ENCODE results near the gene ARHGAP42. TPM values are rescaled to one million over a fixed set of nuclear protein-coding genes. Genes with fewer than 3 reads are reported as not detected.

Gene ARHGAP42
- total and polyA plus RNA-seq, 4 donors = 3.8 to 17.2 (median 12.0) TPM

DNA sequence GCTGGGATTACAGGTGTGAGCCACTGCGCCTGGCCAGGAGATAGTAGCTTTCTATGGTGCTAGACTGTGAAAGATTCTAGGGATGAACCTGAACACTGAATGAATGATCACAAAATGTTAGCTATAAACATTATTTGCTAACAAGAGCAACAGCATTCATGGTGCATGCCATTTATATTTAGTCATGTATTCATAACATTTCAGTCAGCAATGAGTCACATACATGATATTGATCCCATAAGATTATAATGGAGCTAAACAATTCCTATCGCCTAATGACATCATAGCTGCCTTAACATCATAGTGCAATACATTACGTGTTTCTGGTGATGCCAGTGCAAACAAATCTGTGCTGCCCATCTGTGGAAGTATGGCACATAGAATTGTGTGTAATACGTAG is 164.1 kb downstream of the ARHGAP42 start (continued):
- TF ChIP-seq, protein P1, sequence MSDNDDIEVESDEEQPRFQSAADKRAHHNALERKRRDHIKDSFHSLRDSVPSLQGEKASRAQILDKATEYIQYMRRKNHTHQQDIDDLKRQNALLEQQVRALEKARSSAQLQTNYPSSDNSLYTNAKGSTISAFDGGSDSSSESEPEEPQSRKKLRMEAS (IDR thresholded peaks at IDR 0.05) = no peak
- TF ChIP-seq YY1 (IDR thresholded peaks at IDR 0.05) = no peak
- TF ChIP-seq SP1 (IDR thresholded peaks at IDR 0.05) = no peak
- no peak for TF ChIP-seq FOXA2 (IDR thresholded peaks at IDR 0.05)
- TF ChIP-seq EGR1 (IDR thresholded peaks at IDR 0.05; ENCODE audit: low read depth in 2 of 2) = no peak
- TF ChIP-seq, protein P2, sequence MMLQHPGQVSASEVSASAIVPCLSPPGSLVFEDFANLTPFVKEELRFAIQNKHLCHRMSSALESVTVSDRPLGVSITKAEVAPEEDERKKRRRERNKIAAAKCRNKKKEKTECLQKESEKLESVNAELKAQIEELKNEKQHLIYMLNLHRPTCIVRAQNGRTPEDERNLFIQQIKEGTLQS (IDR thresholded peaks at IDR 0.05) = no peak
- no peak for TF ChIP-seq GABPA (IDR thresholded peaks at IDR 0.05 in 1 of 2, conservative IDR thresholded peaks at IDR 0.05 in 1 of 2)
- TF ChIP-seq RXRA (IDR thresholded peaks at IDR 0.05) = no peak

- H3K27ac ChIP-seq (ENCODE audit: low read depth in 1 of 2, low read length in 2 of 2) = peak overlapping the region; percentile 28 to 75
- no peak overlapping the region for H3K9ac ChIP-seq (ENCODE audit: low read depth in 1 of 2, low read length in 2 of 2)
- H3K9me3 ChIP-seq (ENCODE audit: control insufficient read depth in 4 of 4, low read length in 3 of 4) = no peaks in the 10 kb centered on the region
- no peaks in the 10 kb centered on the region for H3K27me3 ChIP-seq (ENCODE audit: control insufficient read depth in 4 of 4, insufficient read depth in 4 of 4, low read length in 3 of 4)
- no peak for DNase-seq (ENCODE audit: low spot score)
- 20% methylated on average over 5 of the region's 5 CpGs for WGBS
- H3K4me1 ChIP-seq (ENCODE audit: control insufficient read depth in 4 of 4, insufficient read depth in 4 of 4, low read length in 3 of 4) = peaks cover 2 to 41% (median 26%) of the 10 kb centered on the region in 4 donors
- TF ChIP-seq, protein P1 (IDR thresholded peaks at IDR 0.05) = peak; percentile 67
- TF ChIP-seq EGR1 (IDR thresholded peaks at IDR 0.05; ENCODE audit: low read depth in 2 of 2) (no peak), JUND (IDR thresholded peaks at IDR 0.05) (peak in 1 of 2 donors; percentile 53), RXRA (IDR thresholded peaks at IDR 0.05) (peak in 1 of 2 donors; percentile 77), HNF4A (conservative IDR thresholded peaks at IDR 0.05) (peak; percentile 44 to 63), FOXA2 (IDR thresholded peaks at IDR 0.05) (peak; percentile 69), SP1 (IDR thresholded peaks at IDR 0.05) (no peak), TAF1 (conservative IDR thresholded peaks at IDR 0.05) (no peak), RAD21 (IDR thresholded peaks at IDR 0.05) (peak; percentile 29), YY1 (IDR thresholded peaks at IDR 0.05) (peak; percentile 51), HNF4G (IDR thresholded peaks at IDR 0.05) (peak; percentile 7), GABPA (IDR thresholded peaks at IDR 0.05 in 1 of 2, conservative IDR thresholded peaks at IDR 0.05 in 1 of 2) (no peak), NR2F2 (IDR thresholded peaks at IDR 0.05) (no peak), FOXA1 (IDR thresholded peaks at IDR 0.05) (peak; percentile 48)
- TF ChIP-seq, protein P3, sequence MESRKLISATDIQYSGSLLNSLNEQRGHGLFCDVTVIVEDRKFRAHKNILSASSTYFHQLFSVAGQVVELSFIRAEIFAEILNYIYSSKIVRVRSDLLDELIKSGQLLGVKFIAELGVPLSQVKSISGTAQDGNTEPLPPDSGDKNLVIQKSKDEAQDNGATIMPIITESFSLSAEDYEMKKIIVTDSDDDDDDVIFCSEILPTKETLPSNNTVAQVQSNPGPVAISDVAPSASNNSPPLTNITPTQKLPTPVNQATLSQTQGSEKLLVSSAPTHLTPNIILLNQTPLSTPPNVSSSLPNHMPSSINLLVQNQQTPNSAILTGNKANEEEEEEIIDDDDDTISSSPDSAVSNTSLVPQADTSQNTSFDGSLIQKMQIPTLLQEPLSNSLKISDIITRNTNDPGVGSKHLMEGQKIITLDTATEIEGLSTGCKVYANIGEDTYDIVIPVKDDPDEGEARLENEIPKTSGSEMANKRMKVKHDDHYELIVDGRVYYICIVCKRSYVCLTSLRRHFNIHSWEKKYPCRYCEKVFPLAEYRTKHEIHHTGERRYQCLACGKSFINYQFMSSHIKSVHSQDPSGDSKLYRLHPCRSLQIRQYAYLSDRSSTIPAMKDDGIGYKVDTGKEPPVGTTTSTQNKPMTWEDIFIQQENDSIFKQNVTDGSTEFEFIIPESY (IDR thresholded peaks at IDR 0.05) = peak; percentile 52
- TF ChIP-seq, protein P4, sequence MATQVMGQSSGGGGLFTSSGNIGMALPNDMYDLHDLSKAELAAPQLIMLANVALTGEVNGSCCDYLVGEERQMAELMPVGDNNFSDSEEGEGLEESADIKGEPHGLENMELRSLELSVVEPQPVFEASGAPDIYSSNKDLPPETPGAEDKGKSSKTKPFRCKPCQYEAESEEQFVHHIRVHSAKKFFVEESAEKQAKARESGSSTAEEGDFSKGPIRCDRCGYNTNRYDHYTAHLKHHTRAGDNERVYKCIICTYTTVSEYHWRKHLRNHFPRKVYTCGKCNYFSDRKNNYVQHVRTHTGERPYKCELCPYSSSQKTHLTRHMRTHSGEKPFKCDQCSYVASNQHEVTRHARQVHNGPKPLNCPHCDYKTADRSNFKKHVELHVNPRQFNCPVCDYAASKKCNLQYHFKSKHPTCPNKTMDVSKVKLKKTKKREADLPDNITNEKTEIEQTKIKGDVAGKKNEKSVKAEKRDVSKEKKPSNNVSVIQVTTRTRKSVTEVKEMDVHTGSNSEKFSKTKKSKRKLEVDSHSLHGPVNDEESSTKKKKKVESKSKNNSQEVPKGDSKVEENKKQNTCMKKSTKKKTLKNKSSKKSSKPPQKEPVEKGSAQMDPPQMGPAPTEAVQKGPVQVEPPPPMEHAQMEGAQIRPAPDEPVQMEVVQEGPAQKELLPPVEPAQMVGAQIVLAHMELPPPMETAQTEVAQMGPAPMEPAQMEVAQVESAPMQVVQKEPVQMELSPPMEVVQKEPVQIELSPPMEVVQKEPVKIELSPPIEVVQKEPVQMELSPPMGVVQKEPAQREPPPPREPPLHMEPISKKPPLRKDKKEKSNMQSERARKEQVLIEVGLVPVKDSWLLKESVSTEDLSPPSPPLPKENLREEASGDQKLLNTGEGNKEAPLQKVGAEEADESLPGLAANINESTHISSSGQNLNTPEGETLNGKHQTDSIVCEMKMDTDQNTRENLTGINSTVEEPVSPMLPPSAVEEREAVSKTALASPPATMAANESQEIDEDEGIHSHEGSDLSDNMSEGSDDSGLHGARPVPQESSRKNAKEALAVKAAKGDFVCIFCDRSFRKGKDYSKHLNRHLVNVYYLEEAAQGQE (IDR thresholded peaks at IDR 0.05) = no peak
- TF ChIP-seq, protein P5, sequence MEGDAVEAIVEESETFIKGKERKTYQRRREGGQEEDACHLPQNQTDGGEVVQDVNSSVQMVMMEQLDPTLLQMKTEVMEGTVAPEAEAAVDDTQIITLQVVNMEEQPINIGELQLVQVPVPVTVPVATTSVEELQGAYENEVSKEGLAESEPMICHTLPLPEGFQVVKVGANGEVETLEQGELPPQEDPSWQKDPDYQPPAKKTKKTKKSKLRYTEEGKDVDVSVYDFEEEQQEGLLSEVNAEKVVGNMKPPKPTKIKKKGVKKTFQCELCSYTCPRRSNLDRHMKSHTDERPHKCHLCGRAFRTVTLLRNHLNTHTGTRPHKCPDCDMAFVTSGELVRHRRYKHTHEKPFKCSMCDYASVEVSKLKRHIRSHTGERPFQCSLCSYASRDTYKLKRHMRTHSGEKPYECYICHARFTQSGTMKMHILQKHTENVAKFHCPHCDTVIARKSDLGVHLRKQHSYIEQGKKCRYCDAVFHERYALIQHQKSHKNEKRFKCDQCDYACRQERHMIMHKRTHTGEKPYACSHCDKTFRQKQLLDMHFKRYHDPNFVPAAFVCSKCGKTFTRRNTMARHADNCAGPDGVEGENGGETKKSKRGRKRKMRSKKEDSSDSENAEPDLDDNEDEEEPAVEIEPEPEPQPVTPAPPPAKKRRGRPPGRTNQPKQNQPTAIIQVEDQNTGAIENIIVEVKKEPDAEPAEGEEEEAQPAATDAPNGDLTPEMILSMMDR (IDR thresholded peaks at IDR 0.05; ENCODE audit: low read depth, low read length, missing input control) = no peak
- TF ChIP-seq, protein P2 (IDR thresholded peaks at IDR 0.05) = no peak
- no peaks in the 10 kb centered on the region for H3K36me3 ChIP-seq (ENCODE audit: control insufficient read depth in 4 of 4, insufficient read depth in 3 of 4, low read depth in 1 of 4, low read length in 3 of 4)
- peak overlapping the region in 1 of 3 donors; percentile 15 for H3K4me3 ChIP-seq (ENCODE audit: low read depth in 1 of 3, low read length in 3 of 3)
These were observed 164.6 kb downstream of the ARHGAP42 start for GRCh38 chr11:100851584-100852152.

Data from liver (tissue), 9 donors.